ENCODE measurements around the gene KIF2C.
"Not testable (repeated sequence)": the region's sequence is repeated elsewhere in the genome, so short reads cannot be mapped to it uniquely, and the experiment has no call there.

KIF2C gene

DNA sequence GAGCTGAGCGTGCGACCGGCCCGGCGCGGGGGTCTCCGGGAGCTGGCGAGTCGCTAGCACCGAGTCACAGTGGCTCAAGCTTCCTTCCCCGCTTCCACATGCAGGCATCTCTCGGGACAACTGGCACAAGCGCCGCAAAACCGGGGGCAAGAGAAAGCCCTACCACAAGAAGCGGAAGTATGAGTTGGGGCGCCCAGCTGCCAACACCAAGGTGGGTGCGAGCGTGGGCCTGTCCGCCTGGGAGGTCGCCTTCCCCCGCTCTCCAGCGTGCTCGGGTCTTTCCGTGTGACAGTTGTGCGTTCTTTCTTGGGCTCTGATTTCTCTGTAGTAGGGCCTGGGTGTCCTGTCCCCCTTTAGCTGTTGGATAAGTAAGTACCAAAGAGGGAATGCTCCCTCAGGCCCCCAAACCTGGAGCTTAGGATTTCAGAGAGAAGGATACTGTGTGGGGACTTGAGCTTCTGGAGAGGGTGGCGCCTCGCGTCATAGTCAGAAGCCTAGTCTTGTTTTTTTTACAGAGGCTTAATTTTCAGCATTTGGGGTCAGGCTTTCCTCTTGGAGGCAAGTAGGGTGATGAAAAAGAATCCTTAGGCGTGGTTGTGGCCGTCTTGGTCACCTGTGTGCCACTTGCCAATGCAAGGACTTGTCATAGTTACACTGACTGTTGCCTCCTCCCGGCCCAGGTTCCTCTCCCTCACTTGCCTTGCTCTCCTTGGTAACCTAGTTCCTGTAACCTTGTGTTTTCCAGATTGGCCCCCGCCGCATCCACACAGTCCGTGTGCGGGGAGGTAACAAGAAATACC lies 36.5 kb downstream of the KIF2C start:
- DNase-seq, result peak; percentile 49 to 58

DNA sequence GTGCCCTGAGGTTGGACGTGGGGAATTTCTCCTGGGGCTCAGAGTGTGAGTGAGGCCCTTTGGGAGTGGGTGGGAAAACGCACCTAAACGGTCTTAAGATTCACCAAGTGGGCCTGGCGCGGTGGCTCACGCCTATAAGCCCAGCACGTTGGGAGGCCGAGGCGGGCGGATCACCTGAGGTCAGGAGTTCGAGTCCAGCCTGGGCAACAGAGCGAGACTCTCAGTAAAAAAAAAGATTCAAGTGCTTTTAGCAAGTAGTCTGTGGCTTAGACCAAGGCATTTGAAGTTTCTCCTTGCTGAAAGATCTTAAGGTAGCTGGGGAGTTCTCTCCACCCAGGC lies 37.1 kb downstream of the KIF2C start:
- DNase-seq, result peak in 1 of 2 experiments; percentile 46

DNA sequence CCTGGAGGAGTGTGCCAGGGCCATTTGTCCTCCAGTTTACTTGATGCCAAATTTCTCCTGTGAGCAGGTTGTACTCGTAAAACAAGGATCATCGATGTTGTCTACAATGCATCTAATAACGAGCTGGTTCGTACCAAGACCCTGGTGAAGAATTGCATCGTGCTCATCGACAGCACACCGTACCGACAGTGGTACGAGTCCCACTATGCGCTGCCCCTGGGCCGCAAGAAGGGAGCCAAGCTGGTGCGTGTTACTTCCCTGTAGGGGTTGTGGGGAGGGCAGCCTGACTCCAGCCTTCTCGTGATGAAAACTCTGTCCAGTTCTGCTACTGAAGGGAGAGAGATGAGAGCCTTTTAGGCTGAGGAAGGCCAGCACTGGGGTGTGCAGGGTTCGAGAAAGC lies 37.9 kb downstream of the KIF2C start:
- no peak for DNase-seq

DNA sequence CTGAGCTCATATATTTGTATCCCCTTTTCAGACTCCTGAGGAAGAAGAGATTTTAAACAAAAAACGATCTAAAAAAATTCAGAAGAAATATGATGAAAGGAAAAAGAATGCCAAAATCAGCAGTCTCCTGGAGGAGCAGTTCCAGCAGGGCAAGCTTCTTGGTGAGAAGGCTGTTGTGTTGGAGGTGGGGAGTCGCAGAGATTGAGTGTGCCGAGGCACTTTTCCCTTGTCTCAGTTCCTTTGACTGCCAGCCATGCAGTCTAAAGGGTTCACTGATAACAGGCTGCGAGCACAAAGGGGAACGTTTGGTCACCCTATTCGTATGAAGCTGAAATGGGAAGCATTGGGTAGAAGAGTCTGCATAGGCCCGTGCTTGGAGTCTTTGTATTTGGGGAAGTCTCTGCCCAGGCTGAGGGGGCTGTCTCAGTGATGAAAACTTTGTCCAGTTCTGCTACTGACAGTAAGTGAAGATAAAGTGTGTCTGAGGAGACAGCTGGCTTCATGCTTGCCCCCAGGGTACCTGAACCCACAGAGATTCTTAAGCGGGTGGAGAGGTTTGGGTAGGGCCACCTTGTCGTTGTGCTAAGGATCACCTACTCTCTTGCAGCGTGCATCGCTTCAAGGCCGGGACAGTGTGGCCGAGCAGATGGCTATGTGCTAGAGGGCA lies 38.5 kb downstream of the KIF2C start:
- no peak for DNase-seq

DNA sequence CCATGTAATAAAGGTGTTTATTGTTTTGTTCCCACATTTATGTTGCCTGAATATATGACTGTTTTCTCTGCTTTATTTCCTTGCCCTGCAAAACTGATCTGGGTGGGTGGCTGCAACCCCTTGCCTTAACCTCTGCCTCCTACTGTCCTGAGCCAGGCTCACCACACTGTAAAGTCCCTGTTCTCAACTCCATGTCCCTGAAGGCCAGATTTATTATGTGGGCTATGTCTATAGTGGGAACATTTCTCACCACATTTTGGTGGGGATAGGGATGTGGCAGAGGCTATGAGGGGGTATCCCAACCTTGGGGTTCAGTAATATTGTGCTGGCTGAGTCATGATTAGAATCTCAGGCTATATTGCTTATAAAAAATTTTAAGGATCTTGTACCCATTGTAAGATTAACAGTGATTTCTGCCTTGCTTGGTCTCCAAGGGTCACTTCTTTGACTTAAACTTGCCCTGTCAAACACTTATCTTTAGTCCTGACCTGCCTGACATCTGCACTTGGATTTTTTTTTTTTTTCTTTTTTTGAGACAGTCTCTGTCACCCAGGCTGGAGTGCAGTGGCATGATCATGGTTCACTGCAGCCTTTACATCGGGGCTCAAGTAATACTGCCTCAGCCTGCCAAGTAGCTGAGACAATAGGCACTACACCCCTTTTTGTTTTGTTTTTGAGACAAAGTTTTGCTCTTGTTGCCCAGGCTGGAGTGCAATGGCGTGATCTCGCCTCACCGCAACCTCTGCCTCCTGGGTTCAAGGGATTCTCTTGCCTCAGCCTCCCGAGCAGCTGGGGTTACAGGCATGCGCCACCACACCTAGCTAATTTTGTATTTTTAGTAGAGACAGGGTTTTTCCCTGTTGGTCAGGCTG lies 39.3 kb downstream of the KIF2C start:
- DNase-seq, result no peak

DNA sequence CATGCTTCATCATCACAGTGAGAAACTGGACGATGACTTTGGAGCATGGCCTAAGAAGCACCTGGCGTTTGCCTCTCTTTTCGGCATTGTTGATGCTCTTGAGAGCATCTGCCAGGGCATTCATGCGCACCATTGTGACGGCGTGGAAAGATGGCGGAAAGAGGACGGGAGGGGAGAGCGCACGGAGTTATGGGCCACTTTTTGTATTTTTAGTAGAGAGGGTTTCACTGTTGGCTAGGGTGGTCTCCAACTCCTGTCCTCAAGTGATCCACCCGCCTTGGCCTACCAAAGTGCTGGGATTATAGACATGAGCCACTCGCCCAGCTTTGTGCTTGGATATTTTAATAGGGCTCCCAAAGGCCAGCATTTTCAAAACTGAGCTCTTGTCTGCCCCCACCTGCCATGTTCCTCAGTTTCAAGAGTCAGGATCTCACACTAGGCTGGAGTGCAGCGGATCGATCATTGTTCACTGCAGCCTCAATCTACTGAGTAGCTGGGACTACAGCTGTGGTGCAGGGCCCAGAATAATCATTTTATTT lies 41.0 kb downstream of the KIF2C start:
- no peak for DNase-seq

DNA sequence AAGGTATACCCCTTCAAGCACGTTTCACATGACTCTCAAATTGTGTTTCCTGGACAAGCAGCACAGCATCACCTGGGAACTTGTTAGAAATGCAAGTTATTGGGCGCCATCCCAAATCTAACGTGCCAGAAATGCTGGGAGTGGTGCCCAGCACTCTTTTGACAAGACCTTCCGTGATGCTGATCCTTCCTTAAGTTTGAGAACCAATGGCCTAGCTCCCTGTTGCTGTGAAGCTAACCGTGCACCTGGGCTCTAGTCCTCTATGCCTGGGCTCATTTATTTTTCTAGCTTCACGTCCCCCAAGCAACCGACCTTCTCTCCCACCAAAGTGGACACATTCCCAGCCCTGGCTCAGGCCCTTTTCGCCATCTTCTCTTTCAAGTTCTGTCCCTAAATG lies 44.1 kb downstream of the KIF2C start:
- no peak for DNase-seq

DNA sequence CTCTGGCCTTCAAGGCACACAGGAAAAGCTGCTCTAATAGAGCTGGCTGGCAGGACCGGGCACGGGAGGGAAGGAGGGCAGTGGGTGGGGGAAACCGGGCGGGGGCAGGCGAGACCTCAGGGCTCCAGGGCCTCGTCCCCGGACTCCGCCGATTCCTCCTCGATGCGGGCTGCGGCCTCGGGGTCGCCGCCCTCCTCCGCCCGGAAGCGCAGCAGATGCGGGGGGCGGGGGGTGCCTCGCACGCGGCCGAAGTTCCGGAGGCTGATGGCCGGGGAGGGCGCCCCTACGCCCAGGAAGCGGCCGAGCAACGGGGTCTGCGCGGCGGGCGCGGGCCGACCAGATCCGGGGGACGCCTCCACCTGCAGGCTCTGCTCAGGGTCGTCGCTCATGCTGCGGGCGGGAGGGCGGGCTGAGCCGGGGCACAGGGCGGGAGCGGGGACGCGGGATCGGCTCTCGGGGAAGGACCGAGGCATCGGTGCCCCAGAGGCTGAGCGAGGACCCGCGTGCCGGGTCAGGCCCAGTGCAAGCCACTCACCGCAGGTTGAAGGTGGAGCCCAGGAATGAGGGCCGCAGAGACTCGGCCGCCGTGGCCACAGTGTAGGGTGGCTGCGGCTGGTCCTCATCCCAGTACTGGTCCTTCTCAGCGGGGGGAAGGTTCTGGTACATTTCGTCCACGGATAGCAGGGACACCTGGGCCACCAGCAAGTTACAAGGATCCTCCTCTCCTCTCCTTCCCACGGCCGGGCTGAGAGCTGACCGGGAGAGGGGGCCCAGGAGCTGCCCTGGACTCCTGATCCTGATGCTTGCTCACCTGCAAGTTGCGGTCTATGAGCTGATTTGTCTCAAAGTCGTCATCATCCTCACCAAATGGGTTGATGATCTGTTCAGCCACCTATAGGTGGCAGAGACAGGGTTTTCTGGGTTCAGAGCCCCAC lies 44.7 kb downstream of the KIF2C start:
- peak in 1 of 2 experiments; percentile 59 for DNase-seq

DNA sequence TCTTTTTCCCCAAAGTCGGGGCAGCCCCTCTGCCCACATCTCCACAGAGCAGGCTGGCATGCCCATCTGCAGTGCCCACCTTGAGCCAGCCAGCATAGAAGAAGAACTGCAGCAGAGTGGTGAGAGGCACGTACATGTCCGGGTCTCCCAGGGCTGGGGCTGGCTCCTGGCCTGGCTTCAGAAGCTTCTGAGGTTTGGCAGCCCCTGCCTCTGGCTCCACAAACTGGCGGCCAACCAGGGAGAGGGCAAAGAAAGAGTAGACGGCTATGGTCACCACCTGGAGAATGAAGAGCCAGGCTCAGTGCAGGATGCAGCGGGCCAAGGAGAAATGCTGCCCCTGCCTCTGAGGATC lies 45.4 kb downstream of the KIF2C start:
- no peak for DNase-seq

DNA sequence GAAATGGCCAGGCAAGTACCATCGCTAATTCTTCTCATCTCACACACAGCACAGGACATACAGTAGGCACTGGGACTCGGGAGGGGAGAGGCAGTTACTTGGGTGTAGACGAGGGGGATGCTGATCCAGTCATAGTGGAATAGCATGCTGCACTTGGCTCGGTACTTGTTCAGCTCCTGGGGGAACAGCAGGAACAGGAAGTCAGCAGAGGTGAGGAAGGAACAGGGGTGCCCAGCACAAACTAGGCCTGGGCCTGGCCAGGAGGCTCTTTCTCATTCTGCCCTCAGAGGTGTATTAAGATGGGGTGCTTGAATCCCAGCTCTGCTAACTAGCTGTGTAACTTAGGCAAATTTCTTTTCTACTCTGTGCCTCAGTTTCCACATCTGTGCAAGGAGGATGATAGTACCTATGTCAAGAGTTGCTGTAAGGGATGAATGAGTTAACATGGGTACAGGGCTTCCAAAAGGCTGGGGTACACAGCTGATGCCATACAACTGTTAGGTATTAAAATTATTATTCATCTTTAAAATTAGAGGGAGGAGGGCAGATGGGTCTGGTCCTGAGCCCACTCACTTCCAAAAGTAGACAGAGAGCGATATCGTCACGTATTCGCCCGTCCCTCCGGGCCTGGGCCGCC lies 46.0 kb downstream of the KIF2C start:
- no peak for DNase-seq

DNA sequence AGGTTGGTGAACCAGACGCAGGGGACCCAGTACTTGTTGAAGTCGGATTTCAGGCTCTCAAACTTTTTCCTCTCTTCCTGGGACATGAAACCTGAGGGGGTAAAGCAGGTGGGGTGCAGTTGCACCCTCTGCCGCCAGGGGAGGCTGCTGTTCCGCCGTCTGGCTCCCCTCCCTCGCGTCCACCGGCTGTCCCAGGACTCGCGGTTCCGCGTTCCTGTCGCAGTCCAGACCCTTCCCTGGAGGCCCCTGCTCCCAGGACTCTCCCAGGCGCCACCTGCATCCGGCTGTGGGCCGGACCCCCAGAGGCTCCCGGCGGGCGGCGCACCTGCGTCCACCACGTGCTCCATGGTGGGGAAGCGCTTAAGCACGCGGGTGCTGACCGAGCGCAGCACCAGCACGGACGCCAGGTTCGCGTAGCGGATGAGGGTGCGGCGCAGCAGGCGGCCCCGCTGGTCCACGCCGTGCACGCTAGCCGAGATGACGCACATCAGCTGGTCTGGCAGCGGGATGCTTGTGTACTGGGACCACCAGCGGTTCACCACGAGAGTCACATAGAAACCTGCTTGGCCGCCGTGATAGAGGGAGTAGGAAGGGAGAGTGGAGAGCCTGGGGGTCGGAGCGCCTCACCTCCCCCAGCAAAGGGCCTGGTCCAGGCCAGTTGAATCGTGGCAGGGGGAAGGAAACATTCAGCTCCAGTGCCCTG lies 46.7 kb downstream of the KIF2C start:
- peak; percentile 86 to 89 for DNase-seq

DNA sequence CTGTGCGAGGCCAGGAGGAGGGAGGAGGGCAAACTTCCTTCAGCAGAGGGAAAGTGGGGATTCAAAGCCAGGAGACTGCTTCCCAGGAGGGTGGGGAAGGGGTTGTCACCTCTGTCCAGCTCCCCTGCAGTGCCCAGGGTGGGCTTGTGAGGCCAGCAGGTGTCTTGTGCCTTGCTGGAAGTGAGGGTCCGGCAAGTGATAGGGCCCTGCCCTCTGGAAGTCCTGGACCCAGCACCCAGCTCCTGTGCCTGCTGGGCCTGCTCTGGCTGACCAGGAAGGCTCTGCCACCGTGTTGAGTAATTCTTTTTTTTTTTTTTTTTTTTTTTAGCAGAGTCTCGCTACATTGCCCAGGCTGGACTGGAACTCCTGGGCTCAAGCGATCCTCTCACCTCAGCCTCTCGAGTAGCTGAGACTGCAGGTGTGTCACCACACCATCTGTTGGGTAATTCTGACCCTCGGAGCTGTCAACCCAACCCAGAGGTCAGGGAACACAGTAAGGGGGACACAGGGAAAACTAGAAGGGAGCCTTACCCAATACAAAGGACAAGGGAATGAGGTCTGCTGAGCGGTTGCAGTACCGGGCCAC lies 47.3 kb downstream of the KIF2C start:
- DNase-seq, result no peak

DNA sequence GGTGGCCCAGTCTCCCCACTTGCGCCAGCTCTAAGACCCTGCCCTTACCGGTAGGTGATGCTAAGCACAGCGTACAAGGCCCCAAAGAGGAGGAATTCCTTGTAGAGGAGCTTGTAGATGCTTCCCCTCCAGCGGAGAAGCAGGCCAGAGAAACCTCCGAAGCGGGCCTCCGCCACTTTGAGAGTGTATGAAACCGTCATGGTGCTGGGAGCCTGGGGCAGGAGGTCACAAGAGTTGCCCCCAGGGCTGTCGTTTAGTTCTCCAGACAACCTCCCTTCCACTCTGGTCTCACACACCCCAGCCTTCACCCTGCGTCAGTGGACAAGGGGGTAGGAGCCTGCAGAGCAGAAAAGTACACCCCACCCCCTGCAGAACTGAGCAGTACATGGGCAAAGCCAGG lies 47.9 kb downstream of the KIF2C start:
- no peak for DNase-seq

DNA sequence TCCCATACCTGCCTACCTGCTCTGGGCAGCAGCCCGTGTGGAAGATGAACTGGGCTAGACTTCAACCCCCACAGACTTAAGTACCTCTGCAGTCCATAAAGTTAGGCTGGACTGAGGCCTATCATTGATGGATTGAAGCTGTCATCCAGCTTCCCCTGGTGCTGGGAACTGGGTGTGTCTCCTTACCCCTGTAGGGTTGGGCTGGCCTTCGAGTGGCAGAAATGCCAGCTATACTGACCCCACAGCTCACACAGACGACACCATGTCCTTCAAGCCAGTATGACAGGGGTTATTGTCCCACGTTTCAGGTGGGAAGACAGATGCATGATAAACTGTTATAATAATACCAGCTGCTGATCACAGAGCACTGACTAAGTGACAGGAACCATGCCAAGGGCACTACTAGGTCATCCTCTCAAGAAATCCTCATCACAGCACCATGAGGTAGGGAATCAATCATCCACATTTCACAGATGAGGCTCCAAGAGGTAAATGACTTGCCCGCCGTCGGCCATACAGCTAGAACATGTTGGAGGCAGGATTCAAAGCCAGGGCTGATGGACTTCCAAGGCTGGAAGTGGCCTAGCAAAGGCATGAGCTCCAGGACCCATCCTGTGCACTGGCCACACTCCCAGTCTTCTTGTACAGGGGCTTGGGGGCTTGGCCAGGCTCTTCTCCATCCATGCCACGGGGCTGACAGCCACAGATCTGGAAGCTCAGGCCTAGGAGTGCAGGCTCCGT lies 48.7 kb downstream of the KIF2C start, which contains the start of gene BEST4:
TSS of gene BEST4 (minus strand) at position 51 of the 741 bp plus-strand sequence. CDS start 465 bp downstream, outside the sequence.
- no peak for DNase-seq

DNA sequence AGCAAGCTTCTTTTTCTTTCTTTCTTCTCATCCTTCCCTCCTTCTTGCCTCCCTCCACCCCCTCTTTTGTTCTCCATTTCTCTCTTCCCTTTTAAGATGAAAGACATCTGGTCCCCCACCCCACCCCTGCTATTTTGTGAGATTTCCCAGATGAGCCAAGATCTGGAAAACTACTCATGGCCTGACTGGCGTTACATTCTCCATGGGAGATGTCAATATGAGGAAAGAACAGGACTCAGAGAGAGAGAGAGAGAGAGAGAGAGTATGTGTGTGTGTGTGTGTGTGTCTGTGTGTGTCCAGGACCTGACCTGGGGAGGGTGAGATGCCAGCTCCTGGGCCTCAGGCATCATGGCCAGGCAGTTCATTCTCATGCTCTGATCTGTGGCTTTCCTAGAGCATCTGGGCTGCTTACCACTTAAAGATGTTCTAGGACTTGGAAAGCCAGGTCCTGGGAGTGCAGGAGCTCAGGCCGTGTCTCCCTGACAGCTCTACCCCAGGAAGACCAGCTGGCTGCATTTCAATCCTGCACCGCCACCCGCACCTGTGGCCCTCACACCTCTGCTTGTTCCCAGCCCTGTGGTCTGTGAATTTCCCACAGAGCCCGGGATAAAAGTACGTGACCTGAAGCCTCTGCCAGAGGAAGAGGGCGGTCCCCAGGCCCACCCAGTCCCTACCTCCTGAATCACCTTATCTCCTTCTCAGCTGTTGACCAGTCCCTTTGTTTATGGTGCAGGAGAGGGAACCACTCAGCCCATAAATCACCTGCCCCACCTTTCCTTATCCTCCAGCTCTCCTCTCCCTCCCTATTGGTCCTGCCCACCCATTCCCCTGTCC lies 51.5 kb downstream of the KIF2C start:
- peak in 1 of 2 experiments; percentile 11 for DNase-seq

DNA sequence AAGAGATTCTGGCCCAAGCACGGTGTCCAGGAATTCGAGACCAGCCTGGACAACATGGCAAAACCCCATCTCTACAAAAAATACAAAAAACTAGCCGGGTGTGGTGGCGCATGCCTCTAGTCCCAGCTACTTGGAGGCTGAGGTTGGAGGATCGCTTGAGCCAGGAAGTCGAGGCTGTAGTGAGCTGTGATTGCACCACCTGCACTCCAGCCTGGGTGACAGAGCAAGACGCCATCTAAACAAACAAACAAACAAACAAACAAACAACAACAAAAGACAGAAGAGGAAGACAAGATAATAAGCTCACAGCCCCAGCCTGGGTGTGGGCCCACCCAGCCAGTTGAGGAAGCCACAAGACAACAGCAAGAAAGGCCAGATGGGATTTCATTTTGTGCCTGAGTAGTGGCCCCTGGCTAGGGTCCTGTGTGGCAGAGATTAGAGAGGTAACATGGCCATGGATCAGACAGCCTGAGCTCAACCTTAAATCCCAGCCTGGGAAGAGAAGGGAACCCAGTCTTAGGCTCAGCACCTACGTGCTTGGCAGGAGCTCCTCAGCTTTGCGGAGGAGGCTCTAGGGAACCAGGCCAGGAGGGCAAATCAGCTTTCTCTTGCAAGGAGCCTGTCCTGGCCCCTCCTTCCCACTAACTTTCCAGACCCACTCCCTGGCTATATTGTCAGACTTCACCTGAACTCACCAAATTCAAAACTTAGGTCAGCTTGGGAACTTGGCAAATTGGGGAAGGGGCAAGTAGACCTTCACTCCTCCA lies 53.3 kb downstream of the KIF2C start:
- DNase-seq, result peak in 1 of 2 experiments; percentile 15

DNA sequence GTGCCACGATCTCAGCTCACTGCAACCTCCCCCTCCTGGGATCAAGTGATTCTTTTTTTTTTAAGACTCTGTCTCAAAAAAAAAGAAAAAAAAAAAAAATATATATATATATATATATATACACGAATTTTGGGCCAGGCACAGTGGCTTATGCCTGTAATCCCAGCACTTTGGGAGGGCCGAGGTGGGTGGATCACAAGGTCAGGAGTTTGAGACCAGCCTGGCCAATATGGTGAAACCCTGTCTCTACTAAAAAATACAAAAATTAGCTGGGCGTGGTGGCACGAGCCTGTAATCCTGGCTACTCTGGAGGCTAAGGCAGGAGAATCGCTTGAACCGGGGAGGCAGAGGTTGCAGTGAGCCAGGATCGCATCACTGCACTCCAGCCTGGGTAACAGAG lies 58.2 kb downstream of the KIF2C start:
- DNase-seq, result not testable (repeated sequence)

All from activated T-cell treated with anti-CD3 and anti-CD28 coated beads, Interleukin-2, amount 50 U/mL, for 48 hours (primary cell).